ENCODE data around the gene MISP.

The MISP gene

GRCh38 chr19:732148-733069, 18.5 kb upstream of the MISP start:
- TF ChIP-seq CTCF (conservative IDR thresholded peaks at IDR 0.05; ENCODE audit: low read depth): no peak
- no peak for DNase-seq (ENCODE audit: low spot score)
- POLR2A ChIA-PET (ENCODE audit: low non-redundant PET): no interaction called here
- H3K27ac ChIP-seq: peak overlapping the region; percentile 29
- CTCF ChIA-PET: interaction anchor here (0.6 kb wide), 1 partner anchor 1259 kb away, joined by 5 read pairs; no protein-coding TSS in a partner anchor

GRCh38 chr19:734716-735115, 16.2 kb upstream of the MISP start:
- POLR2A ChIA-PET (ENCODE audit: low non-redundant PET): no interaction called here
- 0 out of 2 replicates have a peak overlapping the region, but pooled peaks have one; percentile 13 for H3K27ac ChIP-seq
- TF ChIP-seq CTCF (conservative IDR thresholded peaks at IDR 0.05; ENCODE audit: low read depth): no peak
- no peak for DNase-seq (ENCODE audit: low spot score)
- CTCF ChIA-PET: interaction anchor here (0.6 to 1.1 kb wide), 14 partner anchors 16 to 199 kb away, joined by 3 to 9 read pairs (median 4); partner anchors contain the start of genes FSTL3, MISP and RNF126

GRCh38 chr19:736125-736524, 14.8 kb upstream of the MISP start:
- TF ChIP-seq CTCF (conservative IDR thresholded peaks at IDR 0.05; ENCODE audit: low read depth): no peak
- ChIA-PET POLR2A (ENCODE audit: low non-redundant PET) (interaction anchor here (1.2 kb wide), 1 partner anchor 16 kb away, joined by 4 read pairs; no protein-coding TSS in a partner anchor), CTCF (interaction anchor here (0.7 kb wide), 1 partner anchor 61 kb away, joined by 4 read pairs; no protein-coding TSS in a partner anchor)
- no peak overlapping the region for H3K27ac ChIP-seq
- no peak for DNase-seq (ENCODE audit: low spot score)

- CTCF ChIA-PET: interaction anchor here (0.6 to 0.8 kb wide), 2 partner anchors 93 to 241 kb away, joined by 3 to 7 read pairs; partner anchors contain the start of gene MADCAM1
- H3K27ac ChIP-seq: no peak overlapping the region
- TF ChIP-seq CTCF (conservative IDR thresholded peaks at IDR 0.05; ENCODE audit: low read depth): peak; percentile 66
- no peak for DNase-seq (ENCODE audit: low spot score)
- POLR2A ChIA-PET (ENCODE audit: low non-redundant PET): interaction anchor here (1.2 kb wide), 1 partner anchor 14 kb away, joined by 4 read pairs; no protein-coding TSS in a partner anchor
Observed at GRCh38 chr19:737591-738093, 13.3 kb upstream of the MISP start.

- H3K27ac ChIP-seq: no peak overlapping the region
- no peak for DNase-seq (ENCODE audit: low spot score)
- CTCF ChIA-PET: interaction anchor here (0.6 to 0.7 kb wide), 3 partner anchors 14 to 381 kb away, joined by 3 to 4 read pairs (median 4); no protein-coding TSS in a partner anchor
- no peak for TF ChIP-seq CTCF (conservative IDR thresholded peaks at IDR 0.05; ENCODE audit: low read depth)
- POLR2A ChIA-PET (ENCODE audit: low non-redundant PET): no interaction called here
Observed at GRCh38 chr19:738509-739128, 12.3 kb upstream of the MISP start.

Measured in RWPE1 (cell line).